Fibroblast of the aortic adventitia (primary cell): ENCODE data around the gene CPA5. TPM values are rescaled to one million over a fixed set of nuclear protein-coding genes. Genes with fewer than 3 reads are reported as not detected.
A peak's percentile ranks its signal among the peaks of the same experiment; 100 is the strongest.

Experiments
- DNase-seq: peaks from one replicate; pipeline ENCODE4 v3.0.0-alpha.2; 2010; ENCODE audit warnings: low read depth
- H3K4me3 ChIP-seq: 2 replicates; pipeline ENCODE4 v1.5.1; 2011; ENCODE audit warnings: low read depth, mild to moderate bottlenecking, control low read depth, low read length, moderate library complexity
- CTCF ChIP-seq: IDR thresholded peaks from 2 replicates; pipeline ENCODE4 v1.5.1; 2011; ENCODE audit warnings: mild to moderate bottlenecking, low read length, control low read depth, inconsistent platforms; ENCODE audit not compliant: insufficient read depth
- total RNA-seq: library from RNA; depleted of rRNA; stranded (reverse); fragments of >200 nt; gene quantifications from 2 replicates; pipeline ENCODE4 v1.2.3, GENCODE V29; 2012; ENCODE audit warnings: low replicate concordance

The CPA5 gene
- total RNA-seq, 1 donor, result 0.09 TPM

GRCh38 chr7:130345136-130345535, 520 bp downstream of the CPA5 start:
- no peak for DNase-seq
- H3K4me3 ChIP-seq, result peak overlapping the region; percentile 14
- TF ChIP-seq CTCF, result no peak

- no peak overlapping the region for H3K4me3 ChIP-seq
- no peak for TF ChIP-seq CTCF
- no peak for DNase-seq
These were observed 1.1 kb downstream of the CPA5 start for GRCh38 chr7:130345725-130346124.

- TF ChIP-seq CTCF, result no peak
- no peak overlapping the region for H3K4me3 ChIP-seq
- DNase-seq, result no peak
These were observed 1.7 kb downstream of the CPA5 start for GRCh38 chr7:130346177-130346905.

- no peak for TF ChIP-seq CTCF
These were observed 2.3 kb downstream of the CPA5 start for GRCh38 chr7:130346941-130347340.

GRCh38 chr7:130349911-130350782, 5.5 kb downstream of the CPA5 start:
- no peak for TF ChIP-seq CTCF
- no peak overlapping the region for H3K4me3 ChIP-seq
- no peak for DNase-seq

More at GRCh38 chr7:130346941-130347340, 2.3 kb downstream of the CPA5 start:
- no peak overlapping the region for H3K4me3 ChIP-seq
- DNase-seq, result no peak

GRCh38 chr7:130350945-130351790, 6.6 kb downstream of the CPA5 start:
- DNase-seq, result no peak
- no peak overlapping the region for H3K4me3 ChIP-seq

More at GRCh38 chr7:130350945-130351790, 6.6 kb downstream of the CPA5 start:
- no peak for TF ChIP-seq CTCF
